Heart right ventricle (tissue), 16 donors: ENCODE data around the gene PGAM2. TPM values are rescaled to one million over a fixed set of nuclear protein-coding genes. Genes with fewer than 3 reads are reported as not detected.

Experiments
- ATAC-seq, 8 donors: fragments of 200-7000 bp; cut with Tn5 transposase; one replicate each; pipeline ENCODE4 v1.9.1; 2020; ENCODE audit warnings: mild to moderate bottlenecking in 8 of 8, moderate library complexity in 8 of 8, moderate number of reproducible peaks in 1 of 8
- DNase-seq, 2 donors: peaks; one replicate each; pipeline ENCODE4 v3.0.0-alpha.2; 2020
- H3K27ac ChIP-seq, 10 donors: fragments of 200-600 bp; sonication (generic) in 2 of 10; one replicate each; pipeline versions ENCODE4 v1.5.0 to v1.8.0; 2020 to 2022; ENCODE audit warnings: mild to moderate bottlenecking in 3 of 10
- H3K27me3 ChIP-seq, 7 donors: fragments of 200-600 bp; one replicate each; pipeline ENCODE4 v1.8.0; 2021 to 2022; ENCODE audit warnings: mild to moderate bottlenecking in 2 of 7
- H3K36me3 ChIP-seq, 9 donors: fragments of 200-600 bp; sonication (generic) in 1 of 9; one replicate each; pipeline versions ENCODE4 v1.5.0 to v1.8.0; 2020 to 2022; ENCODE audit warnings: mild to moderate bottlenecking in 2 of 9
- H3K4me1 ChIP-seq, 9 donors: fragments of 200-600 bp; sonication (generic) in 1 of 9; one replicate each; pipeline versions ENCODE4 v1.5.0 to v1.8.0; 2020 to 2022; ENCODE audit warnings: mild to moderate bottlenecking in 4 of 9
- H3K4me3 ChIP-seq, 10 donors: fragments of 200-600 bp; sonication (generic) in 2 of 10; one replicate each; pipeline versions ENCODE4 v1.5.0 to v1.8.0; 2020 to 2022; ENCODE audit warnings: mild to moderate bottlenecking in 7 of 10, moderate library complexity in 2 of 10
- H3K9me3 ChIP-seq, 11 donors: fragments of 200-600 bp in 10 of 11; sonication (generic) in 2 of 11; one replicate each; pipeline versions ENCODE4 v1.5.0 to v1.8.0; 2013 to 2022; ENCODE audit warnings: mild to moderate bottlenecking in 2 of 11, control low read depth in 1 of 11, moderate library complexity in 1 of 11
- WGBS, 2 donors: extraction: QIAGEN DNeasy Blood & Tissue Kit; methylation state at CpG; one replicate each; pipeline ENCODE4 v1.1.7; 2013; ENCODE audit warnings: inconsistent platforms in 1 of 2; 5-methylcytosine and 5-hydroxymethylcytosine counted together
- intact Hi-C, 10 donors: fragments of 100-400 bp; cut with DNase I; formaldehyde crosslinking; loops; one replicate each; pipeline versions ENCODE4 v1.11.1 to v1.14.2; 2022
- polyA plus RNA-seq, 2 donors: library from polyadenylated mRNA; stranded (reverse); fragments of 200-250 nt; gene quantifications; one replicate each; pipeline ENCODE4 v1.2.3, GENCODE V29; 2013
- total RNA-seq, 10 donors: library from RNA; stranded (reverse); fragmentation: NEBNext Ultra II Directional in 3 of 10; extraction: Animal tissue kit (Norgen Biotek cat#: 25700) in 3 of 10; gene quantifications; one replicate each; pipeline versions ENCODE4 v1.2.1 to v1.2.4, GENCODE V29; 2021 to 2023
- TF ChIP-seq, protein P1 (sequence below), 9 donors: fragments of 200-600 bp; sonication (generic) in 2 of 9; IDR thresholded peaks; one replicate each; pipeline versions ENCODE4 v1.5.0 to v1.8.0; 2021 to 2022; ENCODE audit warnings: antibody characterized with exemption in 9 of 9, mild to moderate bottlenecking in 5 of 9, moderate library complexity in 1 of 9
- donor health status: Arrhythmogenic right ventricular cardiomyopathy.
- donor health status: ischemic (EF 13 %, LVEDD 7.1; RV severe dilation, severe dysfunction).
- donor health status: healthy with polysubstance abuse.
- donor health status: DM: no; HTN: yes; CAD: no.
- donor health status: DM: no; HTN: no; CAD: no.
- donor health status: ischemic (EF 25% LVEDD 6.9; RV normal size, moderate dysfunction).
- donor health status: ischemic (EF 25% LVEDD 5.7; RV mildly dilated, moderate dysfunction).
- donor health status: healthy.
- donor health status: DM: yes; HTN: yes; CAD: no.
- donor health status: Ischemic cardiomyopathy.
- donor health status: ischemic (EF 35%, LVEDD 5.7; RV mildly dilated, moderate dysfunction).
- donor health status: nonischemic (EF 11% LVEDD 7.7; RV severe dilation, severe dysfunction).
- donor health status: DM: yes; HTN: yes; CAD: no.
- donor health status: PGD.
- donor health status: ischemic (EF 29% LVEDD 5.4; RV normal size, mild dysfunction).
- donor health status: nonischemic (EF 23%, LVEDD 6.1; RV moderate dilation, normal function).

Gene PGAM2
- total and polyA plus RNA-seq, 12 donors = 367 to 2,327 (median 557) TPM

DNA sequence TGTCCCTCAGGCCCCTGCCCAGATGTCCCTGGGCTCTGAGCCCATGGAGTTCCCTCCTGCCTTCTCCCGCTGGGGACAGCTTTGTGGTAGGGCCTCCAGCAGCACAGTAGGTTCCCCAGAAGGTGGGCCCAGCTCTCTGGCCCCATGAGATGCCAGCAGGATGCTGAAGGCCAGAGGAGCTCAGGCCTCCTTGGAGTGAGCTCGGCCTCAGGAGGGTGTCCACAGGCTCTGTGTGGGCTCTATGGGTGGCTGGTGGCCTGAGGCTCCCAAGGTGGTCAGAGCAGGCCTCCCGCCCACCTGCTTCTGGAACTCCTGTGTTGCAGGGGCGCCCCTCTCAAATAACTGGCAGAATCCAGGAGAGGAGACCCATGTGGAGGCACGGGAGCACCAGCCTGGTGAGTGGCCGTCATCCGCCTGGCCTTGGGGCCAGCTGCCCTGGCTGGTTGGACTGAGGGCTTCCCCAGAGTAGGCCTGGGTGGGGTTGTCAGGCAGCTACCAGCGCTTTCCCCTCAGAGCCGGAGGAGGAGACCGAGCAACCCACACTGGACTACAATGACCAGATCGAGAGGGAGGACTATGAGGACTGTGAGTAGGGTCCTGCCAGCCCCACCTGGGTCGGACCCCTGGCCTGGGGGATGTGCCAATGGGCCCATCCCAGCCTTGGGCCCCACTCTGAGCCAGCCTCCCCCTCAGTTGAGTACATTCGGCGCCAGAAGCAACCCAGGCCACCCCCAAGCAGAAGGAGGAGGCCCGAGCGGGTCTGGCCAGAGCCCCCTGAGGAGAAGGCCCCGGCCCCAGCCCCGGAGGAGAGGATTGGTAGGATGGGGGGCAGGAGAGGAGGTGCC is 42.0 kb upstream of the PGAM2 start:
- Histone ChIP-seq H3K4me3 (peak overlapping the region in 3 of 10 donors; percentile 61 to 66 (median 64)), H3K36me3 (peaks cover 0 to 46% (median 0%) of the 10 kb centered on the region in 9 donors), H3K27ac (peak overlapping the region in 2 of 10 donors; percentile 36 to 85)

GRCh38 chr7:44106311-44107065 is 41.1 kb upstream of the PGAM2 start:
- peak overlapping the region in 4 of 10 donors; percentile 47 to 66 (median 62) for H3K4me3 ChIP-seq
- ATAC-seq (no peak), DNase-seq (no peak)
- H3K36me3 ChIP-seq = peaks cover 0 to 42% (median 0%) of the 10 kb centered on the region in 9 donors
- H3K4me1 ChIP-seq = peaks cover 3 to 49% (median 15%) of the 10 kb centered on the region in 9 donors
- H3K27me3 ChIP-seq = peaks cover 0 to 26% (median 0%) of the 10 kb centered on the region in 7 donors
- peak overlapping the region in 3 of 10 donors; percentile 84 to 91 (median 85) for H3K27ac ChIP-seq
- no peaks in the 10 kb centered on the region for H3K9me3 ChIP-seq
- 91 to 97% methylated on average over 10 of the region's 10 CpGs for WGBS, 2 donors
- intact Hi-C loops = no loop called here
- TF ChIP-seq, protein P1, sequence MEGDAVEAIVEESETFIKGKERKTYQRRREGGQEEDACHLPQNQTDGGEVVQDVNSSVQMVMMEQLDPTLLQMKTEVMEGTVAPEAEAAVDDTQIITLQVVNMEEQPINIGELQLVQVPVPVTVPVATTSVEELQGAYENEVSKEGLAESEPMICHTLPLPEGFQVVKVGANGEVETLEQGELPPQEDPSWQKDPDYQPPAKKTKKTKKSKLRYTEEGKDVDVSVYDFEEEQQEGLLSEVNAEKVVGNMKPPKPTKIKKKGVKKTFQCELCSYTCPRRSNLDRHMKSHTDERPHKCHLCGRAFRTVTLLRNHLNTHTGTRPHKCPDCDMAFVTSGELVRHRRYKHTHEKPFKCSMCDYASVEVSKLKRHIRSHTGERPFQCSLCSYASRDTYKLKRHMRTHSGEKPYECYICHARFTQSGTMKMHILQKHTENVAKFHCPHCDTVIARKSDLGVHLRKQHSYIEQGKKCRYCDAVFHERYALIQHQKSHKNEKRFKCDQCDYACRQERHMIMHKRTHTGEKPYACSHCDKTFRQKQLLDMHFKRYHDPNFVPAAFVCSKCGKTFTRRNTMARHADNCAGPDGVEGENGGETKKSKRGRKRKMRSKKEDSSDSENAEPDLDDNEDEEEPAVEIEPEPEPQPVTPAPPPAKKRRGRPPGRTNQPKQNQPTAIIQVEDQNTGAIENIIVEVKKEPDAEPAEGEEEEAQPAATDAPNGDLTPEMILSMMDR (IDR thresholded peaks at IDR 0.05) = no peak

More for the DNA sequence above, 42.0 kb upstream of the PGAM2 start:
- Histone ChIP-seq H3K4me1 (peaks cover 2 to 40% (median 15%) of the 10 kb centered on the region in 9 donors), H3K9me3 (no peaks in the 10 kb centered on the region), H3K27me3 (peaks cover 0 to 26% (median 0%) of the 10 kb centered on the region in 7 donors)
- TF ChIP-seq, protein P1 (IDR thresholded peaks at IDR 0.05) = no peak
- intact Hi-C loops = no loop called here
- DNase-seq (no peak), ATAC-seq (no peak)
- WGBS, 2 donors = 91 to 92% methylated on average over 18 of the region's 18 CpGs

DNA sequence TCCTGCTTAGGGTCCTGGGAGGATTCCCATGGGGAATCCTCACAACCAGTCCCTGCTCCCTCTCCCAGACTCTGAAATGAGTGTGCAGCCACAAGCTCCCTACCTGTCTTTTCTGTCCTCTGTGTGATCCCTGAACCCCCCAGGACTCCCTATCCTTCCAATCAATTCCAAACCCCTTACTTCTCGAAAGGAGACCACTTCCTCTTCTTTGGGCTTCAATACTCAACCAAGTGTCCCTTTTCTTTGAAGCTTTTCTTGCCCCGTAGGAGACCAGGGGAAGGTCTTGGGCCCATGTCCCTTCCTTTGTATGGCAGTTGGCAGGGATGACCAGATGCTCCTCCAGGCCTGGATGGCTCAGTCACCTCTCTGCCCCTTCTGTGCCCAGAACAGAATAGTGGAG is 40.5 kb upstream of the PGAM2 start:
- Histone ChIP-seq H3K9me3 (no peaks in the 10 kb centered on the region), H3K4me3 (peak overlapping the region in 8 of 10 donors; percentile 47 to 66 (median 60)), H3K27me3 (peaks cover 0 to 26% (median 0%) of the 10 kb centered on the region in 7 donors), H3K27ac (peak overlapping the region in 8 of 10 donors; percentile 63 to 91 (median 82)), H3K4me1 (peaks cover 3 to 55% (median 19%) of the 10 kb centered on the region in 9 donors), H3K36me3 (peaks cover 0 to 36% (median 0%) of the 10 kb centered on the region in 9 donors)
- ATAC-seq (no peak), DNase-seq (no peak)
- TF ChIP-seq, protein P1 (IDR thresholded peaks at IDR 0.05) = no peak
- WGBS, 2 donors = 84 to 89% methylated on average over 2 of the region's 2 CpGs
- intact Hi-C loops = no loop called here
